ENCODE data around the gene SHOX.

The SHOX gene

DNA sequence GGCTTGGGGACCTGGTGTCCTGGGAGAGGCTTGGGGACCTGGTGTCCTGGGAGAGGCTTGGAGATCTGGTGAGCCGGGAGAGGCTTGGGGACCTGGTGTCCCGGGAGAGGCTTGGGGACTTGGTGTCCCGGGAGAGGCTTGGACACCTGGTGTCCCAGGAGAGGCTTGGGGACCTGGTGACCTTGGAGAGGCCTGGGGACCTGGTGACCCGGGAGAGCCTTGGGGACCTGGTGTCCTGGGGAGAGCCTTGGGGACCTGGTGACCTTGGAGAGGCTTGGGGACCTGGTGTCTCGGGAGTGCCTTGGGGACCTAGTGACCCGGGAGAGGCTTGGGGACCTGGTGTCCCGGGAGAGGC, 12.6 kb downstream of the SHOX start:
- TF ChIP-seq, protein P1, sequence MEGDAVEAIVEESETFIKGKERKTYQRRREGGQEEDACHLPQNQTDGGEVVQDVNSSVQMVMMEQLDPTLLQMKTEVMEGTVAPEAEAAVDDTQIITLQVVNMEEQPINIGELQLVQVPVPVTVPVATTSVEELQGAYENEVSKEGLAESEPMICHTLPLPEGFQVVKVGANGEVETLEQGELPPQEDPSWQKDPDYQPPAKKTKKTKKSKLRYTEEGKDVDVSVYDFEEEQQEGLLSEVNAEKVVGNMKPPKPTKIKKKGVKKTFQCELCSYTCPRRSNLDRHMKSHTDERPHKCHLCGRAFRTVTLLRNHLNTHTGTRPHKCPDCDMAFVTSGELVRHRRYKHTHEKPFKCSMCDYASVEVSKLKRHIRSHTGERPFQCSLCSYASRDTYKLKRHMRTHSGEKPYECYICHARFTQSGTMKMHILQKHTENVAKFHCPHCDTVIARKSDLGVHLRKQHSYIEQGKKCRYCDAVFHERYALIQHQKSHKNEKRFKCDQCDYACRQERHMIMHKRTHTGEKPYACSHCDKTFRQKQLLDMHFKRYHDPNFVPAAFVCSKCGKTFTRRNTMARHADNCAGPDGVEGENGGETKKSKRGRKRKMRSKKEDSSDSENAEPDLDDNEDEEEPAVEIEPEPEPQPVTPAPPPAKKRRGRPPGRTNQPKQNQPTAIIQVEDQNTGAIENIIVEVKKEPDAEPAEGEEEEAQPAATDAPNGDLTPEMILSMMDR (IDR thresholded peaks at IDR 0.05; ENCODE audit: low read depth, low read length) = no peak
- no peak for DNase-seq (ENCODE audit: extremely low read depth, low read depth)

DNA sequence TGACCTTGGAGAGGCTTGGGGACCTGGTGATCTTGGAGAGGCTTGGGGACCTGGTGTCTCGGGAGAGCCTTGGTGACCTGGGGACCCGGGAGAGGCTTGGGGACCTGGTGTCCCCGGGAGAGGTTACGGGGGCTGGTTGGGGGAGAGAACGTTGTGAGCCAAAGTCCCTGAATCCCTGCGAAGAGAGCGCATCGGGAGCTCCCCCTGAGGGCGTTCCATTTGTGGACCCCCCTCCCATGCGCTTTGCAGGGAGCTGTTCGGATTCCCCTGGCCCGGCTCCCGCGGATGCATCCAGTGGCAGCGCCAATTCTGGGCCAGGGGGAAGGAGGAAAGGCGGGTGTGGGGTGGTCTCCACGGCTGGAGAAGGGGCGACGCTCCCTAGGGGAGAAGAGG, 13.3 kb downstream of the SHOX start:
- no peak for DNase-seq (ENCODE audit: extremely low read depth, low read depth)
- TF ChIP-seq, protein P1 (IDR thresholded peaks at IDR 0.05; ENCODE audit: low read depth, low read length) = no peak

DNA sequence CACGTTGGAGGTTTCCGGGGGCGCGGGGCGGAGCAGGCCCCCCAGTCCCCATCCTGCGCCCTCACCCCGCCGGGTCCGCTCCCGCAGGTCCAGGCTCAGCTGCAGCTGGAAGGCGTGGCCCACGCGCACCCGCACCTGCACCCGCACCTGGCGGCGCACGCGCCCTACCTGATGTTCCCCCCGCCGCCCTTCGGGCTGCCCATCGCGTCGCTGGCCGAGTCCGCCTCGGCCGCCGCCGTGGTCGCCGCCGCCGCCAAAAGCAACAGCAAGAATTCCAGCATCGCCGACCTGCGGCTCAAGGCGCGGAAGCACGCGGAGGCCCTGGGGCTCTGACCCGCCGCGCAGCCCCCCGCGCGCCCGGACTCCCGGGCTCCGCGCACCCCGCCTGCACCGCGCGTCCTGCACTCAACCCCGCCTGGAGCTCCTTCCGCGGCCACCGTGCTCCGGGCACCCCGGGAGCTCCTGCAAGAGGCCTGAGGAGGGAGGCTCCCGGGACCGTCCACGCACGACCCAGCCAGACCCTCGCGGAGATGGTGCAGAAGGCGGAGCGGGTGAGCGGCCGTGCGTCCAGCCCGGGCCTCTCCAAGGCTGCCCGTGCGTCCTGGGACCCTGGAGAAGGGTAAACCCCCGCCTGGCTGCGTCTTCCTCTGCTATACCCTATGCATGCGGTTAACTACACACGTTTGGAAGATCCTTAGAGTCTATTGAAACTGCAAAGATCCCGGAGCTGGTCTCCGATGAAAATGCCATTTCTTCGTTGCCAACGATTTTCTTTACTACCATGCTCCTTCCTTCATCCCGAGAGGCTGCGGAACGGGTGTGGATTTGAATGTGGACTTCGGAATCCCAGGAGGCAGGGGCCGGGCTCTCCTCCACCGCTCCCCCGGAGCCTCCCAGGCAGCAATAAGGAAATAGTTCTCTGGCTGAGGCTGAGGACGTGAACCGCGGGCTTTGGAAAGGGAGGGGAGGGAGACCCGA, 14.0 kb downstream of the SHOX start:
- TF ChIP-seq, protein P1 (IDR thresholded peaks at IDR 0.05; ENCODE audit: low read depth, low read length) = no peak
- no peak for DNase-seq (ENCODE audit: extremely low read depth, low read depth)

DNA sequence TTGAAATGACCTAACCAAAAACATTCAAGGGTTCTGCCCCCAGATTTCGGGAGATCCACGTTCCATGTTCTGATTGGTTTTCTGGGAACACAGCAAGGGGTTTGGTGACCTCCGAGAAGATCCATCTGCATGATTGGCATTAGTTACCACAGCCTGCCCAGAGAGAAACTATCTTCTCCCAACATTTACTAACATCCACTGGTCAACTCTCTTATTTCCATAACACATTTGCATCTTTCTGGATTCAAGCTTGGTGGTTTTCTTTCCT, 15.6 kb downstream of the SHOX start:
- DNase-seq (ENCODE audit: extremely low read depth, low read depth) = no peak
- TF ChIP-seq, protein P1 (IDR thresholded peaks at IDR 0.05; ENCODE audit: low read depth, low read length) = no peak

DNA sequence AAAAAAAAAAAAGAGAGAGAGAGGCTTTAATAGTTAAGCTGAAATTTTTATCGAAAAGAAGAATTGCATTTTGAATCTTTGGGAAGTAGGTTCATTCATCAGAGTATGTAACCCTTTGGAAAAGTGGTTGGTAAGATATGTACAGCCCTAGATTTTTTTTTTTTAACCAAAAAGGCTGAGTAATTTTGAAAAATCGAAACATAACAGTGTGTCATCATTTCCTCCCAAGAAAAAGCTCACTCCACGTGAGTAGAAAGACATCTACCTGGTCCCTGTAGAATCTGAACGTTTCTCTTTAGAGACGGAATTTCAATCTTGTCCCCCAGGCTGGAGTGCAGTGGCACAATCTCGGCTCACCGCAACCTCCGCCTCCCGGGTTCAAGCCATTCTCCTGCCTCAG, 16.2 kb downstream of the SHOX start:
- no peak for DNase-seq (ENCODE audit: extremely low read depth, low read depth)
- TF ChIP-seq, protein P1 (IDR thresholded peaks at IDR 0.05; ENCODE audit: low read depth, low read length) = no peak

DNA sequence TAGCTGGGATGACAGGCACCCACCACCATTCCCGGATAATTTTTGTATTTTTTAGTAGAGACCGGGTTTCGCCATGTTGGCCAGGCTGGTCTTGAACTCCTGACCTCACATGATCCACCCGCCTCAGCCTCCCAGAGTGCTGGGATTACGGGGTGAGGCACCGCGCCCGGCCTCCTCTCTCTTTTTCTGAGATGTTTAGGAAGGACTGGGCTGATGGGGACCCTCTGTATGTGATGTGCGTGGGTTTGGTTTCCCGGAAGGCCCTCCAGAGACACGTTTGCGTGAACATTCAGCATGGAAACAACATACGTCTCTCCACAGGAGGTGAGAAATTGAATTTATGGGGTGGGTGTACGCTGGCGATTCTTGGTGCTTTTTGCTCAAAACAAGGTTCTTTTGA, 18.6 kb downstream of the SHOX start:
- no peak for DNase-seq (ENCODE audit: extremely low read depth, low read depth)
- TF ChIP-seq, protein P1 (IDR thresholded peaks at IDR 0.05; ENCODE audit: low read depth, low read length) = no peak

DNA sequence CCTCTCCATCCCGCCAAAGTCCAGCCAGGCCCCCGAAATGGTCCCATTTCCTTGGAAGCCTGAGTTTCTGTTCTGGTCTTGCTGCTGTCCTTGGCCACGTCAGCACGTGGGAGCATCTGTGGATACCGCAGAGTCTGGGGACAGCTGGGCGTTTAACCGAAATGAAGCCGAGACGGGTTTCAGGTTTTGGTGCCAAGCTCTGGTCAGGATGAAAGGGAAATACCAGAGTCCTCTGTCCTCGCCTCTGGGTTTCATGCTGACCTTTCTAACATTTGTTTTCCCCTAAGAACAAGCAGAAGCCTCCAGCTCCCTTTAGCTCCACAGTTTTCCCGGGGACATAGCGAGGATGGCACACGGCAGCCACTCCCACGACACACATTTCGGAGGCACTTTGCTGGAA, 19.7 kb downstream of the SHOX start:
- DNase-seq (ENCODE audit: extremely low read depth, low read depth) = no peak
- TF ChIP-seq, protein P1 (IDR thresholded peaks at IDR 0.05; ENCODE audit: low read depth, low read length) = no peak
